GM18519 (cell line): ENCODE results near the gene OR9Q1.
"Not testable (repeated sequence)": the region's sequence is repeated elsewhere in the genome, so short reads cannot be mapped to it uniquely, and the experiment has no call there.

ENCODE experiments used
- ATAC-seq: cut with Tn5 transposase; IDR thresholded peaks from one replicate; pipeline ENCODE4 v1.9.1; 2021; ENCODE audit warnings: mild to moderate bottlenecking, moderate library complexity; ENCODE audit not compliant: unreplicated experiment, low FRiP score

Gene OR9Q1

GRCh38 chr11:58023435-58023931 is at the start of gene OR9Q1:
Gene OR9Q1, plus strand, starts transcription at chr11:58023881. Its CDS starts 155,564 bp downstream, at chr11:58179445.
- no peak for ATAC-seq

- no peak for ATAC-seq
Observed at GRCh38 chr11:57974132-57974531, 49.5 kb upstream of the OR9Q1 start.

- ATAC-seq: no peak
Observed at GRCh38 chr11:57974848-57975601, 48.7 kb upstream of the OR9Q1 start.

- ATAC-seq: no peak
Observed at GRCh38 chr11:57977709-57978108, 46.0 kb upstream of the OR9Q1 start.

- no peak for ATAC-seq
Observed at GRCh38 chr11:57978686-57979531, 44.8 kb upstream of the OR9Q1 start.

GRCh38 chr11:57979532-57980079 is 44.1 kb upstream of the OR9Q1 start:
- ATAC-seq: no peak

GRCh38 chr11:57980201-57980600 is 43.5 kb upstream of the OR9Q1 start:
- ATAC-seq: no peak

GRCh38 chr11:57981536-57981935 is 42.1 kb upstream of the OR9Q1 start:
- no peak for ATAC-seq

GRCh38 chr11:57982776-57983175 is 40.9 kb upstream of the OR9Q1 start:
- no peak for ATAC-seq

- ATAC-seq: no peak
Observed at GRCh38 chr11:57983191-57983590, 40.5 kb upstream of the OR9Q1 start.

- ATAC-seq: not testable (repeated sequence)
Observed at GRCh38 chr11:57999523-57999922, 24.2 kb upstream of the OR9Q1 start.

- not testable (repeated sequence) for ATAC-seq
Observed at GRCh38 chr11:58000021-58000420, 23.7 kb upstream of the OR9Q1 start.

GRCh38 chr11:58000699-58001098 is 23.0 kb upstream of the OR9Q1 start:
- ATAC-seq: no peak

- ATAC-seq: no peak
Observed at GRCh38 chr11:58003036-58003435, 20.6 kb upstream of the OR9Q1 start.

- no peak for ATAC-seq
Observed at GRCh38 chr11:58003591-58003990, 20.1 kb upstream of the OR9Q1 start.

GRCh38 chr11:58004664-58005063 is 19.0 kb upstream of the OR9Q1 start:
- ATAC-seq: no peak

GRCh38 chr11:58006940-58007339 is 16.7 kb upstream of the OR9Q1 start:
- ATAC-seq: no peak

- ATAC-seq: no peak
Observed at GRCh38 chr11:58011771-58012170, 11.9 kb upstream of the OR9Q1 start.

- no peak for ATAC-seq
Observed at GRCh38 chr11:58024601-58025091, 965 bp downstream of the OR9Q1 start.

GRCh38 chr11:58027341-58027740 is 3.7 kb downstream of the OR9Q1 start:
- no peak for ATAC-seq
